T-helper 1 cell treated with Interleukin-12 subunit alpha and Interleukin-12 subunit beta and Interleukin-4 antibody, amounts not matched to agents 30 μg/mL and 1 μg/mL, for 36 hours (primary cell): ENCODE results near the gene GAS7.
"Not testable (repeated sequence)": the region's sequence is repeated elsewhere in the genome, so short reads cannot be mapped to it uniquely, and the experiment has no call there.

ENCODE experiments used
- H3K27ac Mint-ChIP-seq: one replicate; pipeline ENCODE4 v1.8.0; 2021; ENCODE audit warnings: mild to moderate bottlenecking, mixed read lengths
- H3K27me3 Mint-ChIP-seq: one replicate; pipeline ENCODE4 v1.8.0; 2021; ENCODE audit warnings: low read depth, mixed read lengths
- H3K36me3 Mint-ChIP-seq: one replicate; pipeline ENCODE4 v1.8.0; 2021; ENCODE audit warnings: low read depth, mixed read lengths
- H3K4me1 Mint-ChIP-seq: one replicate; pipeline ENCODE4 v1.8.0; 2021; ENCODE audit warnings: low read depth, mixed read lengths
- H3K4me3 Mint-ChIP-seq: one replicate; pipeline ENCODE4 v1.8.0; 2021; ENCODE audit warnings: mild to moderate bottlenecking, moderate library complexity, mixed read lengths
- H3K9me3 Mint-ChIP-seq: one replicate; pipeline ENCODE4 v1.8.0; 2021; ENCODE audit warnings: mixed read lengths

GAS7 gene

DNA sequence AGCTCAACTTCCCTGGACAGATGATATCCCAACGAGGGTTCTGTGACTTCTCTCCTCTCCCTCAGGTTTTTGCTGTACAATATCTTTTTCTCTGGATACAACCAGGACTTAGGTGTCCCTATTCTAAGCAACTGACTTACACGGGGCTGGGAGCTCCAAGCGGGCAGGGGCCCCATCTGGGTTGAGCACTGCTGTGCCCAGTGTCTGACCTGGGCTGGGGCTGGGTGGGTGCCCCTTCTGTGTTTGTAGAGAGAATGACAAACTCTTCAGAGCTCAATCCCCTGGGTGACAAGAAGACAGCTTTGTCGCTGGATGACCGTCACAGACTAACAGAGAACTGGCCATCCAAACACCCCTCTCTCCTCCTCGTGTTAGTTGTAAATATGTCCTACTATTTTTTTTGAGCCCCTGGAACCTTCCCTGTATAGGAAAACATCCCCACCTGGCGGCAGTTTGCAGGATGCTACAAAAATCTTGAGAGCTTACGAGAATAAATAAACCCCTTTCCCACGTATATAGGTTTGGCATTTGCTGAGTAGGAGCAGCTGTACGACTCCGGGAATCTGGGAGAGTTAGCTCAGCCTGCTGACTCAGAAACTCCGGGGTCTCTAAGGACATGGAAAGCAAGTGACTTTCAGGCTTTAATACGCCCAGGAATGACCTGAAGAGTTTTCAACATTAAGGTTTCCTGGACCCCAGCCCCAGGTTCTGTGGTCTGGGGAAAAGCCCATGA is 269.6 kb downstream of the GAS7 start:
- Mint-ChIP-seq H3K9me3 (no peaks in the 10 kb centered on the region), H3K4me3 (no peak overlapping the region), H3K4me1 (no peaks in the 10 kb centered on the region), H3K27me3 (no peaks in the 10 kb centered on the region), H3K27ac (no peak overlapping the region), H3K36me3 (no peaks in the 10 kb centered on the region)

GRCh38 chr17:9926150-9926804 is 272.1 kb downstream of the GAS7 start:
- no peaks in the 10 kb centered on the region for H3K27me3 Mint-ChIP-seq
- no peak overlapping the region for H3K27ac Mint-ChIP-seq
- no peak overlapping the region for H3K4me3 Mint-ChIP-seq
- H3K4me1 Mint-ChIP-seq: no peaks in the 10 kb centered on the region
- H3K9me3 Mint-ChIP-seq: no peaks in the 10 kb centered on the region
- H3K36me3 Mint-ChIP-seq: no peaks in the 10 kb centered on the region

GRCh38 chr17:9925457-9925856 is 272.9 kb downstream of the GAS7 start:
- H3K27me3 Mint-ChIP-seq: no peaks in the 10 kb centered on the region
- no peaks in the 10 kb centered on the region for H3K36me3 Mint-ChIP-seq

DNA sequence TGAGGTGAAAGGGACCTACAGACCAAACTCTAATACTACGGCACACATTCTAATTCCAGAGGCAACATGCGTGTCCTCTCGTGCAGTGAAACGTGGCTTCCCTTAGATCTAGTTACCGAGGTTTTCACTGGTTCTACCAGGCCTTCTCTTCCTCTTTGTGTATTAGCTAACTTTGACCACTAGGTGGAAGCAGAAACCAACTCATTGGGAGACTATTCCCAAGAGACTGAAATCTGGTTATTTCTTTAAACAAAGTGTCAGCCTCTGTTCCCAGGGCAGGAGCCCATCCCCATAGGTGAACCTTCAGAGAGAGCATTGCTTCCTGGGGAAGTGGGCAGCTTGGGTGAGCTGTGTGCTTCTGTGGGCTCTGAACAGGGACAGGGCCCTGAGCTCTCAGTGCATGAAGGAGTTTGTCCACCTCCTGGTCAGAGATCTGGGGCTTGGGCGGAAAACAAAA is 273.6 kb downstream of the GAS7 start:
- no peaks in the 10 kb centered on the region for H3K36me3 Mint-ChIP-seq
- H3K9me3 Mint-ChIP-seq: no peaks in the 10 kb centered on the region
- H3K27me3 Mint-ChIP-seq: no peaks in the 10 kb centered on the region
- no peak overlapping the region for H3K27ac Mint-ChIP-seq
- H3K4me1 Mint-ChIP-seq: no peaks in the 10 kb centered on the region
- H3K4me3 Mint-ChIP-seq: no peak overlapping the region

More at GRCh38 chr17:9925457-9925856, 272.9 kb downstream of the GAS7 start:
- Mint-ChIP-seq H3K27ac (no peak overlapping the region), H3K4me1 (no peaks in the 10 kb centered on the region), H3K4me3 (no peak overlapping the region), H3K9me3 (no peaks in the 10 kb centered on the region)

- Mint-ChIP-seq H3K9me3 (no peaks in the 10 kb centered on the region), H3K36me3 (no peaks in the 10 kb centered on the region), H3K4me1 (no peaks in the 10 kb centered on the region), H3K4me3 (no peak overlapping the region), H3K27ac (no peak overlapping the region), H3K27me3 (no peaks in the 10 kb centered on the region)
Measured at GRCh38 chr17:9922012-9922848, 276.2 kb downstream of the GAS7 start.

GRCh38 chr17:9921216-9921615 is 277.2 kb downstream of the GAS7 start:
- H3K27ac Mint-ChIP-seq, H3K9me3 Mint-ChIP-seq, H3K36me3 Mint-ChIP-seq, H3K27me3 Mint-ChIP-seq, H3K4me1 Mint-ChIP-seq, H3K4me3 Mint-ChIP-seq: not testable (repeated sequence)

- no peak overlapping the region for H3K27ac Mint-ChIP-seq
- no peaks in the 10 kb centered on the region for H3K36me3 Mint-ChIP-seq
- H3K4me3 Mint-ChIP-seq: no peak overlapping the region
- H3K4me1 Mint-ChIP-seq: no peaks in the 10 kb centered on the region
- H3K9me3 Mint-ChIP-seq: no peaks in the 10 kb centered on the region
- H3K27me3 Mint-ChIP-seq: no peaks in the 10 kb centered on the region
Measured at GRCh38 chr17:9918804-9919352, 279.5 kb downstream of the GAS7 start.

DNA sequence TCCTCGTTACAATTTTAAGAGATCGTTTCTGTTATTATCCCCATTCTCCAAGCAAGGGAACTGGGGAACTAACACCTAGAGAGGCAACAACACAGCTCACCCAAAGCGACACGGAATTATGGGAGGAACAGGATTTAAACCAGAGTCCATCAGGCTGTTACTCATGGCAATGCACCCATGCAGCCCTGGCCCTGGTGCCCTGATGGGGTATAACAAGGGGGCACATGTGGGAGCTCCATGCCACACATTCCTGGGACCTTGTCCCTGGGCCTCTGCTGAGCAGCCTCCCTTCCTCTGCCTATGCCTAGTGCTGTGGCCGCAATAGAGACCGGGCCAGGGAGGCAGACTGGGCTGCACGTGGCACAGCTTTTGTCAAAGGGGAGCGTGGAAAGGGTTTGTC is 280.1 kb downstream of the GAS7 start:
- H3K9me3 Mint-ChIP-seq: no peaks in the 10 kb centered on the region
- no peak overlapping the region for H3K4me3 Mint-ChIP-seq
- no peaks in the 10 kb centered on the region for H3K27me3 Mint-ChIP-seq
- no peaks in the 10 kb centered on the region for H3K36me3 Mint-ChIP-seq
- no peak overlapping the region for H3K27ac Mint-ChIP-seq
- no peaks in the 10 kb centered on the region for H3K4me1 Mint-ChIP-seq

DNA sequence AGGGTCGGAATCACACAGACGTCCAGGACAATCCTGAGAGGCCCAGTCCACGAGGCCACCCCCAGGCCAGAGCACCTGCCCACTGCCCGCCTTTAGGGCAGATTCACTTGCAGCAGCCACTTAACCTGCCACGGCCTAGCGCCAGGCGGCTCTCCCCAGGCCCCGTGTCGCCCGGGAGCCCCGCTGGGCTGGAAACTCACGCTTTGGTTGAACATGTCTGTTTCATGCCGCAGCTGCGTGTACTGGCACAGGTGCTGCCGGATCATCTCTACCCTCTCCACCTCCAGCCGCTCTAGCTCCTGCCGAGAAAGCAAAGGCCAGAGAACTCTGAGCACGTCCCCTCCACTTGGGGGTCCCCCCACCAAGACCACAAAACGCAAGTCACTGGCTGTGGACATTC is 280.6 kb downstream of the GAS7 start:
- H3K4me3 Mint-ChIP-seq: no peak overlapping the region
- H3K27ac Mint-ChIP-seq: no peak overlapping the region
- H3K9me3 Mint-ChIP-seq: no peaks in the 10 kb centered on the region
- H3K4me1 Mint-ChIP-seq: no peaks in the 10 kb centered on the region
- no peaks in the 10 kb centered on the region for H3K36me3 Mint-ChIP-seq
- no peaks in the 10 kb centered on the region for H3K27me3 Mint-ChIP-seq

DNA sequence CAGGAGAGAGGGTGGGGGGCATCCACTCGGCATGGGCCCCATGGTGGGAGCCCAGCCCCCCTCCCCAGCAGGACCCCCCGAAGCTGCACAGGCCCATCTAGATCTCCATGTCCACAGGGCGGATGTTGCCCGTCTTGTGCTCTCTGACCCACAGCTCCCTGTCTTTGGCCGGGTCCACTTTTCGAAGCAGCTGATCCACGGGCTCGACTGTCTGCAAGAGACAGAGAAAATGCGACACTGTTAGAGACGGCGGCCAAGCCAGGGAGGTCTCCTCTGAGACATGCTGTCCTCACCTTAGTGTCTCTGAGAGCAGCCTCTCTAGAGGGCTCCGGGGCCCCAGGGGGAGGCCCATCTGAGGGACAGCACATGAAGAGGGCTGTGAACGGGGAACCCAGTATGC is 281.3 kb downstream of the GAS7 start:
- Mint-ChIP-seq H3K36me3 (no peaks in the 10 kb centered on the region), H3K9me3 (no peaks in the 10 kb centered on the region), H3K4me3 (no peak overlapping the region), H3K4me1 (no peaks in the 10 kb centered on the region), H3K27me3 (no peaks in the 10 kb centered on the region), H3K27ac (no peak overlapping the region)

- no peaks in the 10 kb centered on the region for H3K4me1 Mint-ChIP-seq
- H3K27me3 Mint-ChIP-seq: no peaks in the 10 kb centered on the region
- no peaks in the 10 kb centered on the region for H3K9me3 Mint-ChIP-seq
- no peak overlapping the region for H3K27ac Mint-ChIP-seq
- H3K36me3 Mint-ChIP-seq: no peaks in the 10 kb centered on the region
- no peak overlapping the region for H3K4me3 Mint-ChIP-seq
Measured at GRCh38 chr17:9916108-9916507, 282.3 kb downstream of the GAS7 start.

- Mint-ChIP-seq H3K27ac (no peak overlapping the region), H3K36me3 (no peaks in the 10 kb centered on the region), H3K27me3 (no peaks in the 10 kb centered on the region), H3K9me3 (no peaks in the 10 kb centered on the region), H3K4me1 (no peaks in the 10 kb centered on the region), H3K4me3 (no peak overlapping the region)
Measured at GRCh38 chr17:9913476-9913875, 284.9 kb downstream of the GAS7 start.

DNA sequence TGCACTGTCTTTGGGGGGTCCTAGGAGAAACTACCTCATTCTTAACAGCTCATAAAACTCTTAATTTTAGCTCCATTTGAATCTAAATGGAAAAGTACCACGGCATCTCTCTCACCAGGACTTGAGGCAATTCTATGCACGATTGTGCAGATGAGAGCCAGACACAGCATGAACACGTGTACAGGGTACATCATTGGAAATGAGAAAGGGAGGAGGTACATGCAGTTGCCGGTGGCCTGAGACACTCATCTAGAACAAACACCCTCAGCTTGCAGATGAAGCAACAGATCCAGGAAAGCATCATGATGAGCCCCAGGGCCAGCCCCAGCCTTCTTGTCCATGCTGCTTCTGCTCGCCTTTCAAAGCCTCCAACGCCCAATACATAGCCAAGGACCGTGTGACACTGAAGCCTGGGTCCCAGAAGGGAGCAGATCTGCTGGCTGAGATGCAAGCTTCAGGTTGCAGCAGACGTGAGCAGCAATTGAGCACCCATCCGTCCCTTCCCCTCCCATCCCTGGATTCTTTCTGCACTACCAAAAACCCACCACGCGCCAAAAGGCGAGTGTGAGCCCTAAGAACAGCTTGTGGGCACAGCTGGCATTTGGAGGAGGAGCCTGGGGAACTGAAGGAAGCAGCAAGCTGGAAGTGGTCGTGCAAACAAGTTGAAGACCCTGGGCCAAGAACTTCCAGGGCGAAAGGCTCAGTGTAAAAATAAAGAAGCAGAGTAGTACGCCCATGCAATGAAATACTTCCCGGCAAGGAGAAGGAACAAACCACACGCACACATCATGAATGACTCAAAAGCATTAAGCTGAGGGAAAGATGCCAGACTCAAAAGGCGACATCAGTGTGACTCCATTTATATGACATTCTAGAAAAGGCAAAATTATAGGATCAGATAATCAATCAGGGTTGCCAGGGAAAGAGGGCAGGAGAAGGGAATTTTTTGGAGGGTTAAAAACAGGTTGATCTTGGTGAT is 286.0 kb downstream of the GAS7 start:
- Mint-ChIP-seq H3K27me3 (no peaks in the 10 kb centered on the region), H3K4me1 (no peaks in the 10 kb centered on the region)

DNA sequence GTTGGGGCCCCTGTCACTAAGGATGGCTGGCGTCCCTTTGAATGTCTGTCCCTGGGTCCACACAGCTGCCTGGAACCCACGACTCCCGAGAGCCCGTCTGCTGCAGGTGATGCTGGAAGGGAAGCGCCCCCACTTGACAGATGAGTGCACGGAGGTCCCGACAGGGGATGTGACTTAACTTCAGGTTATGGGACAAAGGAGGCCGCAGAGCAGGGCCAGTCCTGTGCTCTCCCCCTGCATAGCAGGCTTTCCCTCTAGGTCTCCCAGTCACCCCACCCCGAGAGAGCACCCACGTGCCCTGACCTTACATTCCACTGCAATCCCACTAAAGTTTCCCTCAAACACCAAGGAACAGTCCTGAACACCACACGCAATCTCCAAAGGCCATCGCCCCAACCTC is 287.3 kb downstream of the GAS7 start:
- H3K27me3 Mint-ChIP-seq: no peaks in the 10 kb centered on the region
- H3K4me3 Mint-ChIP-seq: no peak overlapping the region
- H3K27ac Mint-ChIP-seq: no peak overlapping the region

More for the DNA sequence above, 286.0 kb downstream of the GAS7 start:
- Mint-ChIP-seq H3K27ac (no peak overlapping the region), H3K4me3 (no peak overlapping the region), H3K36me3 (no peaks in the 10 kb centered on the region), H3K9me3 (no peaks in the 10 kb centered on the region)

More for the DNA sequence above, 287.3 kb downstream of the GAS7 start:
- H3K36me3 Mint-ChIP-seq: no peaks in the 10 kb centered on the region
- H3K9me3 Mint-ChIP-seq: no peaks in the 10 kb centered on the region
- H3K4me1 Mint-ChIP-seq: no peaks in the 10 kb centered on the region
